Measurements from ENCODE around the gene CYP27A1.

CYP27A1 gene

DNA sequence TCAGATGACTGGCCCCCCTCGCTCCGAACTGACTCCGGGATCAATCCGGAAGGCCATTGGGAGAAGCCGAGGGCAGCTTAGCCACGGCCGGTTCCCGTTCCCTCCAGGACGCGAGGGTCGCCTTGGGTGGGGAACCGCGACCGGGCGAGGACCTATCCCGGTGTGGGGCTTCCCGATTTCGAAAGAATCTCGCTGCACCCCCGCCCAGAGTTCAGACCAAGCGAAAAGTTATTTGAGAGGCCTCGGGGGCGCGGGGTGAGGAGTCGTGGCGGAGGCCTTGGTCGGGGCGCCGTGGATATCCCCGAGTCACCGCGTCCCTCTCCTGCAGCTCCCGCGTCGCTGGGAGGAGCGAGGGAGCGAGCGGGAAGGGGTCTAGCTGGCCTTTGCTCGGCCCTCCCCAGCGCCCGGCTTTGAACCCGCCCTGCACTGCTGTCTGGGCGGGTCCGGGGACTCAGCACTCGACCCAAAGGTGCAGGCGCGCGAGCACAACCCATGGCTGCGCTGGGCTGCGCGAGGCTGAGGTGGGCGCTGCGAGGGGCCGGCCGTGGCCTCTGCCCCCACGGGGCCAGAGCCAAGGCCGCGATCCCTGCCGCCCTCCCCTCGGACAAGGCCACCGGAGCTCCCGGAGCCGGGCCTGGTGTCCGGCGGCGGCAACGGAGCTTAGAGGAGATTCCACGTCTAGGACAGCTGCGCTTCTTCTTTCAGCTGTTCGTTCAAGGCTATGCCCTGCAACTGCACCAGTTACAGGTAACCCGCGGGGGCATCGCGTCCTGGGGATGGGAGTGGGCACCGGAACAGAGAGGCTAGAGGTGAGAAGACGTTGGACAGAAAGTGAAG is at the start of gene CYP27A1:
Gene CYP27A1 (plus strand): TSS at position 457 of the 837 bp plus-strand sequence. CDS start 36 bp downstream, at position 493.
- H3K4me3 ChIP-seq (ENCODE audit: low read depth, low read length), result peak within 1 kb of the TSS; percentile 70

DNA sequence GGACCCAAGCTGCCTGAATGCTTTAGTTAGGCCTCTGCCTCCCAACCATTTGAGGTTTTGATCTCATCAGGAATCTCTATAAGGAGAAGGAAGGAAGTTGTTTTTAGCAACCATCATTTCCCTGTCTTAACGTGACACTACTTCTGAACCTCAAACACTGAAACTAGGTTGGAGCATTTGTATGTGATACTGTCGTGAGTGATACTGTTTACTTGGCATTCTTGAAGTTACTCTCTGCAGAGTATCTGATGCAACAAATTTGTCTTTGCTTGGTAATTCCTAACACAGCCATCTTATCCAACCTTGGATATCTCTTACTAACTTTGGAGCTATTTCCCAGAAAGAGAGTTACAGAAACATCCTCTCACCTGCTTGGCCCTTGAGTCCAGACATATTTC is 49.2 kb upstream of the CYP27A1 start:
- H3K4me3 ChIP-seq (ENCODE audit: low read depth, low read length), result no peak overlapping the region

GRCh38 chr2:218733171-218734021 is 48.6 kb upstream of the CYP27A1 start:
- H3K4me3 ChIP-seq (ENCODE audit: low read depth, low read length), result no peak overlapping the region

GRCh38 chr2:218734190-218734975 is 47.6 kb upstream of the CYP27A1 start:
- no peak overlapping the region for H3K4me3 ChIP-seq (ENCODE audit: low read depth, low read length)

- no peak overlapping the region for H3K4me3 ChIP-seq (ENCODE audit: low read depth, low read length)
Observed at GRCh38 chr2:218736531-218736930, 45.4 kb upstream of the CYP27A1 start.

- no peak overlapping the region for H3K4me3 ChIP-seq (ENCODE audit: low read depth, low read length)
Observed at GRCh38 chr2:218743068-218743467, 38.9 kb upstream of the CYP27A1 start.

DNA sequence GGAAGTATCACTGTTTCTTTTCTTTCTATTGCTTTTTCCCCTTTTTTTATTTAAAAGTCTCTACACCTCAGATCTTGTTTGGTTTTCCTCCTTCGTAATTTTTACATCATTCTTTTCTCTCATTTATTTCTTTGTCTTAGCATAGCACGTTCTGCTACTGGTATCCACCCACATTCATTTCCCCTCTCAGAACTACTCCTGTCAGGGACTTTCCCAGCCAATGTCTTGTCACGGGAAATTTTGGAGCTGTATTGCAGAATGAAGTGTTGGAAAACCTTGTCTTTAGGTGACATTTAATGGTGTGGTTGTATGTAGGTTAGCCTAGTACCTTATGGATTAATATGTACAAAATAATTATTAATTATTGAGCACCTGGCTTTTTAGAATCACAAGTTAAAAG is 37.3 kb upstream of the CYP27A1 start:
- no peak overlapping the region for H3K4me3 ChIP-seq (ENCODE audit: low read depth, low read length)

DNA sequence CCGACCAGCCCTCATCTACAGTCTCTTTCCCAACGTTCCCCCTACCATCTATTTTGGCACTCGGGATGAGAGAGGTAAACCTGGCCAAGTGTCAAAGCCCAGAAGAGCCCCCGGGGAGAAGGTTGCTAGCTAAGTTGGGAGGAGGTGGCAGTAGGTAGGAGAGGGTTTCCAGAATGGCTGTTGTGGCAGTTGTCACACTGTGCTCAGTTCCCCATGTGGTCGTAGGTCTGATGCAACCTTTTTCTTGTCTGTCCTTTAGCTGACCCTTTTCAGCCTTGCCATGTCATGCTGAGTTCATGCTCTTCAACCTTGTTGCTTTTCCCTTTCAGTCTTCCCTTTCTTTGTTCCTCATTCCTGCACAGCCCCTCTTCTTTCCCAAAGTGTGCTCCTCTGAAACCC is 36.8 kb upstream of the CYP27A1 start:
- no peak overlapping the region for H3K4me3 ChIP-seq (ENCODE audit: low read depth, low read length)

DNA sequence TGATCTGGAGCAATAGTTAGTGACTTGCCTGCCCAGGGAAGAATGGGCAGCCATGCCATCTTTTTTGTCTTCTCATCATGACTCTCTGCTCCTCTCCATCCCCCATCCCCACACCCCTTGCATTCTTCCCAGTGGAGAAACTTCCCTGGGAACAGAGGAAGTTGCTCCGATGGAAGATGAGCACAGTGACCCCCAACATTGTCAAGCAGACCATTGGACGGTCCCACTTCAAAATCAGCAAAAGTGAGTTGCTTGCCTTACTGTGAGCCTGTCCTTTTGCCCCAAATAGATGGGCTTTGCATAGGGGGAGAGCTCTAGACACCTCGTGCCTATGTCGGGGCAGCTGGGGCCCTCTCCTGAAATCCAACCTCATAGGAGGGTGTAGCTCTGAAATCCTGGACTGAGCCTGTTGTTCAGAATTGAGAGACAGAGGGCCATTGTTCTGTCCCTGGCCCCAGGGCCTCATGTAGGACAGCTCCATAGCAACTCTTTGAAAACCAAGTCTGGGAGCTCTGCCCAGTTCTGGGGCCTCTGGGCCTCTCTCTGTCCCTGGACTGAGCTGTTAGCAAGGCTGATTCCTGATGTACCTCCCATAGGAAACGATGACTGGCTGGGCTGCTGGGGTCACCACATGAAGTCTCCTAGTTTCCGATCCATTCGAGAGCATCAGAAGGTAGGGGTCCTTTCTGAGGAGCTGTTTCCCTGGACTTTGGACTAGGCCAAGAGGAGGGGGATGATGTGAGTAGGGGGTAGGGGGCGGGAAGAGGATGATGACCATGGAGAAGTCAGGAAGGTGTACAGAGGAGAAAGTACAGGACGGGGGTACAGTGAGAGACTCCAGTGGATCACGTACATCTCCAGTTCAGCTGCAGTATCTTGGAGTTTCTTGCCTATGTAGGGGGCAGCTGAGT is 36.1 kb upstream of the CYP27A1 start:
- no peak overlapping the region for H3K4me3 ChIP-seq (ENCODE audit: low read depth, low read length)

DNA sequence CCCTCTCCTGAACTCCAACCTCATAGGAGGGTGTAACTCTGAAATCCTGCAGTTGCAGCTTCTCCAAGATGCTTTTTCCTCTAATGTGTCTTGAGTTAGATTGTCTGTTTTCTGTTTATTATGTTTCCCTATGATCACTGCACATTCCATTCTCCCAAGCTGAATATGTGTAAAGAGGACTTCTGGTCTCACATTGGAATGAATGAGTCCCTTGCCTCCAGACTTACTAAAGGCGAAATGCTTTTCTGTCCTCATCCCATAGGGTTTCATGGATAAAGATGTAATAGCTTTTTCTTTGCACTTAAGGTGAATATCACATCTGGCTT is 35.5 kb upstream of the CYP27A1 start:
- no peak overlapping the region for H3K4me3 ChIP-seq (ENCODE audit: low read depth, low read length)

DNA sequence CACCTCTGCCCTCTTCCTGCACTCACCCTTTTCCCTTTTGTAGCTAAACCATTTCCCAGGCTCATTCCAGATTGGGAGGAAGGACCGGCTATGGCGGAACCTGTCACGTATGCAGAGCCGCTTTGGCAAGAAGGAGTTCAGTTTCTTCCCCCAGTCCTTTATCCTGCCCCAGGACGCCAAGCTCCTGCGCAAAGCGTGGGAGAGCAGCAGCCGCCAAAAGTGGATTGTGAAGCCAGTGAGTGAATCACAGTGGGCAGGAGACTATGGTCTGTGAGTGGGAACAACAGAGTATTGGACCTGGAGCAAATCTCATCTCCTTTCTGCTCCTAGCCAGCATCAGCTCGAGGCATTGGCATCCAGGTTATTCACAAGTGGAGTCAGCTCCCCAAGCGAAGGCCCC is 35.0 kb upstream of the CYP27A1 start:
- no peak overlapping the region for H3K4me3 ChIP-seq (ENCODE audit: low read depth, low read length)

- H3K4me3 ChIP-seq (ENCODE audit: low read depth, low read length), result no peak overlapping the region
Observed at GRCh38 chr2:218748741-218749441, 33.1 kb upstream of the CYP27A1 start.

GRCh38 chr2:218754201-218754600 is 27.7 kb upstream of the CYP27A1 start:
- H3K4me3 ChIP-seq (ENCODE audit: low read depth, low read length), result no peak overlapping the region

GRCh38 chr2:218754781-218755180 is 27.2 kb upstream of the CYP27A1 start:
- H3K4me3 ChIP-seq (ENCODE audit: low read depth, low read length), result no peak overlapping the region

DNA sequence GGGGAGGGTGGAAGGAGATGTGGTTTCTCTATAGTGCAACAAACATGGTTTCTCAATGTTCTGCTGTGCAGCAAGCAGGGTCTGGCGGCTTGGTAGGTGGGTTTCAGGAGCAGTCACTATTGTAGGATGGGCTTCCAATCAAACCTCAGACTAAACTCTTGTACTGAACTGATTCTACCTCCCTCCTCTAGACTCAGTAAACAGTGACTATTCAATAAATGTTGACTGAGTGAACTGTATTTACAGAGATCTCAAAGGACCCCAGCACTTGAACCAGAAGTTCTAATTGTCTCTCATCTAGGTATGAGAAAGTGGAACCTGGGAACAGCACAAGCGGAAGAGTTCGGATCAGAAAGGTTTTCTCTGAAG is 26.8 kb upstream of the CYP27A1 start:
- no peak overlapping the region for H3K4me3 ChIP-seq (ENCODE audit: low read depth, low read length)

- H3K4me3 ChIP-seq (ENCODE audit: low read depth, low read length), result no peak overlapping the region
Observed at GRCh38 chr2:218755567-218756404, 26.2 kb upstream of the CYP27A1 start.

DNA sequence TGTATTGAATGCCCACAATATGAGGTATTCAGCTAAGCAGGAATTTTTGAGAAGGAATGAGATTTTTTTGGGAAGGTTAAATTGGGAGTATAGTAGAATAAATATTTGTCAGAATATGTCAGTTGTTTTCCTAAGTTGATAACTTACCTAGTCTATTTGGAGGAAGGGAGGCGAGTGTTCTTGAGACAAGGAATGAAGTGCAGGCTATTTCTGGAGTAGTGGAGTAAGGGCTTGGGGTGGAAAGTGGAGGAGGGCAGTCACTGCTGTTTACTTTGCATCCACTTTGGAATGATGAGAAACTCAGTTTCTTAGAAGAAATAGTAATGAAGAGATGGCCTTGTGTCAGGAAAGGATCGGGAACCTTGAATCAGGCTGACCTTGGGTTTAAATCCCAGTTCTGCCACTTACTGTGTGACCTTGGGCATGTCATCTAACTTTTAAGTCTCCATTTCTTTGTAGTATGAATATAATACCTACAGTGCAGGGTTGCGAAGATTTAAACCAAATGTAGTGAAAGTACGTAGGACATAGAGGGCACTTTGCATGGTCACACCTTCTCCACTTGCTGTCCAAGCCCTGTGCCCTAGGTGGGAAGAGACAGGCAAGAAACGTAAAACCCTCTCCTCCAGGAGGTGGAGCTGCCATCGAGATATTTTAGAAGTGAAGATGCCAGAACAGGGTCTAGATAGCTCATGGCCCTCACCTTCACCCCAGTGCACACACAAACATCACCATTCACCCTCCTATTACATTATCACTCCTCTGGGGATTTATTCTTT is 25.2 kb upstream of the CYP27A1 start:
- H3K4me3 ChIP-seq (ENCODE audit: low read depth, low read length), result no peak overlapping the region

DNA sequence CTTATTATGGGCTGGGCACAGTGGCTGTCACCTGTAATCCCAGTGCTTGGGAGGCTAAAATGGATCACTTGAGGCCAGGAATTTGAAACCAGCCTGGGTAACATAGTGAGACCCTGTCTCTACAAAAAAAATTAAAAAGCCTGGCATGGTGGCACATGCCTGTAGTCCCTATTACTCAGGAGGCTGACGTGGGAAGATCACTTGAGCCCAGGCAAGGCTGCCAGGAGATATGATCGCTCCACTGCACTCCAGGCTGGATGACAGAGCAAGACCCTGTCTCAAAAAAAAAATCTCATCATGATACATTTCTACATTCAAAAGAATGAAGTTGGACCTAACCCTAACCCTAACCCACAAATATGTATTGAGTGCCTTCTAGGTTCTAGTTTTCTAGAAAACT is 20.2 kb upstream of the CYP27A1 start:
- no peak overlapping the region for H3K4me3 ChIP-seq (ENCODE audit: low read depth, low read length)

All from iPS-11a (cell line).